SU-DHL-6 (cell line): ENCODE data around the gene BIRC2.

Experiments
- H2AFZ ChIP-seq: fragments of 200-600 bp; sonication (generic); 2 replicates; pipeline ENCODE4 v1.6.1; 2014; ENCODE audit warnings: low read depth, mild to moderate bottlenecking, moderate library complexity, mixed read lengths, antibody characterized with exemption, low read length; ENCODE audit not compliant: severe bottlenecking
- H3F3A ChIP-seq: fragments of 200-600 bp; shearing (Covaris generic); 2 replicates; pipeline ENCODE4 v1.6.0; 2016; ENCODE audit warnings: antibody characterized with exemption, mild to moderate bottlenecking; ENCODE audit not compliant: insufficient read depth
- H3K27ac ChIP-seq: fragments of 200-600 bp; sonication (generic); 2 replicates; pipeline ENCODE4 v1.5.1; 2016; ENCODE audit warnings: low read depth, mild to moderate bottlenecking, low read length, moderate library complexity, mixed read lengths
- H3K27me3 ChIP-seq: fragments of 200-600 bp; sonication (generic), shearing (Covaris generic); 2 replicates; pipeline ENCODE4 v1.6.0; 2014; ENCODE audit warnings: mild to moderate bottlenecking, low read length
- H3K36me3 ChIP-seq: fragments of 200-600 bp; sonication (generic); 2 replicates; pipeline ENCODE4 v1.6.1; 2014; ENCODE audit warnings: mild to moderate bottlenecking, low read length, mixed read lengths
- H3K4me2 ChIP-seq: fragments of 300-600, 200-600 bp; shearing (Covaris generic), sonication (generic); 2 replicates; pipeline ENCODE4 v1.6.0; 2014; ENCODE audit warnings: low read length, low read depth, mild to moderate bottlenecking; ENCODE audit not compliant: poor library complexity, severe bottlenecking
- H3K4me3 ChIP-seq: fragments of 200-600 bp; sonication (generic); 2 replicates; pipeline ENCODE4 v1.5.1; 2014; ENCODE audit warnings: antibody characterized with exemption, low read length, mild to moderate bottlenecking, mixed read lengths; ENCODE audit not compliant: insufficient read depth, poor library complexity, severe bottlenecking
- H3K79me2 ChIP-seq: fragments of 200-600 bp; sonication (generic); 2 replicates; pipeline ENCODE4 v1.6.1; 2014; ENCODE audit warnings: mild to moderate bottlenecking, low read length, moderate library complexity; ENCODE audit not compliant: insufficient read depth
- H3K9ac ChIP-seq: fragments of 200-600 bp; sonication (generic); 2 replicates; pipeline ENCODE4 v1.7.0; 2014; ENCODE audit warnings: mild to moderate bottlenecking, low read length
- H3K9me2 ChIP-seq: fragments of 200-600 bp; sonication (generic); replicated peaks from 2 replicates; pipeline ENCODE4 v1.6.1; 2014; ENCODE audit warnings: low read length; ENCODE audit not compliant: insufficient read depth
- H3K9me3 ChIP-seq: fragments of 200-600 bp; sonication (generic); 2 replicates; pipeline ENCODE4 v1.6.1; 2014; ENCODE audit warnings: low read length, mixed read lengths; ENCODE audit not compliant: insufficient read depth
- H4K20me1 ChIP-seq: fragments of 200-600 bp; sonication (generic); 2 replicates; pipeline ENCODE4 v1.6.1; 2014; ENCODE audit warnings: low read depth, mild to moderate bottlenecking, antibody characterized with exemption, low read length, moderate library complexity, mixed read lengths
- EZH2phosphoT487 ChIP-seq: fragments of 200-600 bp; sonication (generic), shearing (Covaris generic); conservative IDR thresholded peaks from 2 replicates; pipeline ENCODE4 v1.6.1; 2018; ENCODE audit warnings: mild to moderate bottlenecking, antibody characterized with exemption, low read length, moderate library complexity, mixed read lengths
- TF ChIP-seq, protein P1 (sequence below): fragments of 200-600 bp; sonication (generic); IDR thresholded peaks from one replicate; pipeline ENCODE4 v1.5.1; 2017; ENCODE audit warnings: antibody characterized with exemption, mild to moderate bottlenecking, low read length, moderate library complexity; ENCODE audit not compliant: insufficient read depth, poor library complexity, severe bottlenecking

BIRC2 gene

DNA sequence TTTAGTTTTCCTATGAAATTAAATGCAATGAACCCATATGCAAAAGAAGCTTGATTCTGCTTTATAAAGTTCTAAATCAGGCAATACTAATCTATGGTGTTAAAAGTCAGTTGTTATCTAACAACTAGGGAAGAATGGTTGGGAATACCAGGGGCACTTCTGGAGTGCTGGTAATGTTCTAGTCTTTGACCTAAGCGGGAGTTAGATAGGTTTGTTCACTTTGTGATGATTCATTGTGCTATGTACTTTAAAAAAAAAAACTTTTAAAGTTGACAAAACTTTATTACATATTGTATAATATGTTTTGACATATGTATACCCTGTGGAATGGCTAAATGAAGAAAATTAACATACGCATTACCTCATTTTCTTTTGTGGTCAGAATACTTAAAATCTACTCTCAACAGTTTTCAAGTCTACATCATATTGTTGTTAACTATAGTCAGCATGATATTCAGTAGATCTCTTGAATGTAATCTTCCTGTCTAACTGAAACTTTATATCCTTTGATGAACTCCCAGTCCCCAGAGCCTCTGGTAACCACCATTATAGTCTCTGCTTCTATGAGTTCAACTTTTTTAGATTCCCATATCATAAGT lies 39.2 kb downstream of the BIRC2 start:
- Histone ChIP-seq H3F3A (peaks cover 9% of the 10 kb centered on the region), H3K9me2 (no peaks in the 10 kb centered on the region), H3K79me2 (0 out of 2 replicates have a peak, but pooled peaks cover 4% of the 10 kb centered on the region), H3K4me3 (no peak overlapping the region), H3K27me3 (no peaks in the 10 kb centered on the region), H3K36me3 (no peaks in the 10 kb centered on the region; the same call in 1 of the 2 replicates), H3K4me2 (no peak overlapping the region), H3K9ac (no peak overlapping the region), H3K9me3 (no peaks in the 10 kb centered on the region), H2AFZ (no peak overlapping the region), H3K27ac (no peak overlapping the region), H4K20me1 (no peaks in the 10 kb centered on the region)
- no peak for TF ChIP-seq EZH2phosphoT487
- TF ChIP-seq, protein P1, sequence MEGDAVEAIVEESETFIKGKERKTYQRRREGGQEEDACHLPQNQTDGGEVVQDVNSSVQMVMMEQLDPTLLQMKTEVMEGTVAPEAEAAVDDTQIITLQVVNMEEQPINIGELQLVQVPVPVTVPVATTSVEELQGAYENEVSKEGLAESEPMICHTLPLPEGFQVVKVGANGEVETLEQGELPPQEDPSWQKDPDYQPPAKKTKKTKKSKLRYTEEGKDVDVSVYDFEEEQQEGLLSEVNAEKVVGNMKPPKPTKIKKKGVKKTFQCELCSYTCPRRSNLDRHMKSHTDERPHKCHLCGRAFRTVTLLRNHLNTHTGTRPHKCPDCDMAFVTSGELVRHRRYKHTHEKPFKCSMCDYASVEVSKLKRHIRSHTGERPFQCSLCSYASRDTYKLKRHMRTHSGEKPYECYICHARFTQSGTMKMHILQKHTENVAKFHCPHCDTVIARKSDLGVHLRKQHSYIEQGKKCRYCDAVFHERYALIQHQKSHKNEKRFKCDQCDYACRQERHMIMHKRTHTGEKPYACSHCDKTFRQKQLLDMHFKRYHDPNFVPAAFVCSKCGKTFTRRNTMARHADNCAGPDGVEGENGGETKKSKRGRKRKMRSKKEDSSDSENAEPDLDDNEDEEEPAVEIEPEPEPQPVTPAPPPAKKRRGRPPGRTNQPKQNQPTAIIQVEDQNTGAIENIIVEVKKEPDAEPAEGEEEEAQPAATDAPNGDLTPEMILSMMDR: no peak

DNA sequence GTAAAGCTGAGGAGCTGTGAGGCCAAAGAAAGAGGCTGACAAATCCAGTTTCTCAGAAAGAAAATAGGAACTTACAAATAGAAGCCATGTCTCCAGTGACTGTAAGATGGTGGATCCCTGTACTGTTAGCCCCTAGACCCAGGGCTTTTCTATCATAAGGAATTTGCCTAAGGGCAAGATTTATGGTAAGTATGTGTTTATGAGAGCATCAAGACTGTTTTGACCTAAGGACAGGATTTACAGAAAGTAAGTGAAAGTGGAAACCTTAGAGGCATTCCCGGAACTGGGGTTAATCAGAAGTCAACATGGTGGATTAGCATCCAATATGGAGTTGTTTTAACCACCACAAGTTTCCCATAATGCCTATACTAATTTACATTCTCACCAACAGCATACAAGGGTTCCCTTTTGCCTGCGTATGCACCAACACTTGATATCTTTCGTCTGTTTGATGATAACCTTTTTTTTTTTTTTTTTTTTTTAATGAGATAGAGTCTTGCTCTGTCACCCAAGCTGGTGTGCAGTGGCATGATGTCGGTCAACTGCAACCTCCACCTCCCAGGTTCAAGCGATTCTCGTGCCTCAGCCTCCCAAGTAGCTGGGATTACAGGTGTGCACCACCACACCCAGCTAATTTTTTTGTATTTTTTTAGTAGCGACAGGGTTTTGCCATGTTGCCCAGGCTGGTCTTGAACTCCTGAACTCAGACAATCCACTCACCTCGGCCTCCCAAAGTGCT lies 40.2 kb downstream of the BIRC2 start:
- H3K27me3 ChIP-seq: no peaks in the 10 kb centered on the region
- no peak overlapping the region for H3K4me2 ChIP-seq
- no peak overlapping the region for H3K27ac ChIP-seq
- H3K9me3 ChIP-seq: no peaks in the 10 kb centered on the region
- H3K79me2 ChIP-seq: 0 out of 2 replicates have a peak, but pooled peaks cover 5% of the 10 kb centered on the region
- H3K9ac ChIP-seq: no peak overlapping the region
- H3F3A ChIP-seq: peaks cover 9% of the 10 kb centered on the region
- TF ChIP-seq, protein P1: no peak
- TF ChIP-seq EZH2phosphoT487: no peak
- H2AFZ ChIP-seq: no peak overlapping the region
- H3K4me3 ChIP-seq: no peak overlapping the region
- no peaks in the 10 kb centered on the region; the same call in 1 of the 2 replicates for H3K36me3 ChIP-seq
- no peaks in the 10 kb centered on the region for H4K20me1 ChIP-seq
- H3K9me2 ChIP-seq: no peaks in the 10 kb centered on the region

DNA sequence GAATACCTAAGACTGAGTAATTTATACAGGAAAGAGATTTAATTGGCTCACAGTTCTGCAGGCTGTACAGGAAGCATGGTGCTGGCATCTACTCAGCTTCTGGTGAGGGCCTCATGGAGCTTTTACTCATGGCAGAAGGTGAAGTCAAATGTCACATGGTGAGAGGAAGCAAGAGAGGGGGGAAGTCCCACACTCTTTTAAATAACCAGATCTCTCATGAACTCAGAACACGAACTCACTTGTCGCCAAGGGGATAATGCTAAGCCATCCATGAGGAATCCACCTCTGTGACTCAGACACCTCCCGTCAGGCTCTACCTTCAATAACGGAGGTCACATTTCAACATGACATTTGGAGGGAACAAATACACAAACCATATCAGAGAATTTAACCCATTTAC lies 42.2 kb downstream of the BIRC2 start:
- Histone ChIP-seq H2AFZ (no peak overlapping the region), H3K79me2 (0 out of 2 replicates have a peak, but pooled peaks cover 5% of the 10 kb centered on the region), H3K27ac (no peak overlapping the region), H3K9ac (no peak overlapping the region), H3K9me3 (no peaks in the 10 kb centered on the region), H3K4me3 (no peak overlapping the region), H4K20me1 (no peaks in the 10 kb centered on the region), H3F3A (peaks cover 28% of the 10 kb centered on the region), H3K4me2 (no peak overlapping the region), H3K36me3 (peaks cover under 1% of the 10 kb centered on the region), H3K9me2 (no peaks in the 10 kb centered on the region), H3K27me3 (no peaks in the 10 kb centered on the region)
- TF ChIP-seq EZH2phosphoT487: no peak
- TF ChIP-seq, protein P1: no peak
